Measurements from ENCODE around the gene NETO2. TPM values are rescaled to one million over a fixed set of nuclear protein-coding genes. Genes with fewer than 3 reads are reported as not detected.
A peak's percentile ranks its signal among the peaks of the same experiment; 100 is the strongest.

Gene NETO2
- total and polyA plus RNA-seq, 12 donors, result 1.3 to 5.3 (median 2.2) TPM

DNA sequence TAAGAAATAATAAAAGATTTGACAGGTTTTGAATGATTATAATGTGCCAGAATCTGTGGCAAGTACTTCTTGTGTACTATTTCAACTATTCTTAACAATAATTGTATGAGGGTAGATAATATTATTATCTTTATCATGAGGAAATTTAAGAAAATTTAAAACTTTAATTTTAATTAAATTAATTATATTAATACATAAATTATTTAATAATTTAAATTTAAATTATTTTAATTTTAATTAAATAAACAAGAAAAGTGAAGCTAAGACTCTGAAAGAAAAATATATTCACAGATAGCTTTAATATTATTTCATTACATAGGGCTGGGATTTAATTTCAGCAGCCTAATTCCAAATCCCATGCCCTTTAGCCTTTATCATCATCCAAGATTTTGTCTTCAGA lies 31.4 kb upstream of the NETO2 start:
- intact Hi-C loops (cut with DNase I), result no loop called here
- DNase-seq (no peak), ATAC-seq (no peak)
- no peak overlapping the region for H3K27ac ChIP-seq
- TF ChIP-seq, protein P1, sequence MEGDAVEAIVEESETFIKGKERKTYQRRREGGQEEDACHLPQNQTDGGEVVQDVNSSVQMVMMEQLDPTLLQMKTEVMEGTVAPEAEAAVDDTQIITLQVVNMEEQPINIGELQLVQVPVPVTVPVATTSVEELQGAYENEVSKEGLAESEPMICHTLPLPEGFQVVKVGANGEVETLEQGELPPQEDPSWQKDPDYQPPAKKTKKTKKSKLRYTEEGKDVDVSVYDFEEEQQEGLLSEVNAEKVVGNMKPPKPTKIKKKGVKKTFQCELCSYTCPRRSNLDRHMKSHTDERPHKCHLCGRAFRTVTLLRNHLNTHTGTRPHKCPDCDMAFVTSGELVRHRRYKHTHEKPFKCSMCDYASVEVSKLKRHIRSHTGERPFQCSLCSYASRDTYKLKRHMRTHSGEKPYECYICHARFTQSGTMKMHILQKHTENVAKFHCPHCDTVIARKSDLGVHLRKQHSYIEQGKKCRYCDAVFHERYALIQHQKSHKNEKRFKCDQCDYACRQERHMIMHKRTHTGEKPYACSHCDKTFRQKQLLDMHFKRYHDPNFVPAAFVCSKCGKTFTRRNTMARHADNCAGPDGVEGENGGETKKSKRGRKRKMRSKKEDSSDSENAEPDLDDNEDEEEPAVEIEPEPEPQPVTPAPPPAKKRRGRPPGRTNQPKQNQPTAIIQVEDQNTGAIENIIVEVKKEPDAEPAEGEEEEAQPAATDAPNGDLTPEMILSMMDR (IDR thresholded peaks at IDR 0.05), result no peak
- H3K9me3 ChIP-seq, result peaks cover 0 to 4% (median 0%) of the 10 kb centered on the region in 11 donors
- H3K36me3 ChIP-seq, result peaks cover 0 to 4% (median 0%) of the 10 kb centered on the region in 9 donors
- no peak overlapping the region for H3K4me3 ChIP-seq
- no peaks in the 10 kb centered on the region for H3K4me1 ChIP-seq
- no peaks in the 10 kb centered on the region for H3K27me3 ChIP-seq

DNA sequence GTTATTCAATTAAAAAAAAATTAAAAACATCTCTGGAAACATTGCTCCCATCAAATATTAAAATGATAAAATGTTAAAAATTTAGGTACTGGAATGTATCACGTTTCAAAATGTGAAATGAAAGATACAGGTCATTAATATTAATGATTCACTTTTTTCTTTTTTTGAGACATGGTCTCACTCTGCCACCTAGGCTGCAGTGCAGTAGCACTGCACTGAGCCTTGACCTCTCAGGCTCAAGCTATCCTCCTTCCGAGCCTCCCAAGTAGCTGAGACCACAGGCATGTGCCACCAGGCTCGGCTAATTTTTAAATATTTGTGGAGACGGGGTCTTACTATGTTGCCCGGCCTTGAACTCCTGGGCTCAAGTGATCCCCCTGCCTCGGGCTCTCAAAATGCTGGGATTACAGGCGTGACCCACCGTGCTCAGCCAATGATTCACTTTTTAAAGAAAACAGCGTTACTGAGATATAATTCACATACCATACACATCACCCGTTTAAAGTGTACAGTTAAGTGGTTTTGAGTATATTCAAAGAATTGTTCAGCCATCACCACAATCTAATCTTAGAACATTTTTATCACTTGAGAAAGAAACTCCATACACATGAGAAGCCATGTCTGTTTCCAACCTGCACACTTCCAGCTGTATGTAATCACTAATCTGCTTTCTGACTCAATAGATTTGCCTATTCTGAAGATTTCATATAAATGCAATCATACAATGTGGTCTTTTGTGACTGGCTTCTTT lies 19.1 kb upstream of the NETO2 start:
- Histone ChIP-seq H3K4me3 (no peak overlapping the region), H3K27me3 (no peaks in the 10 kb centered on the region), H3K27ac (no peak overlapping the region), H3K36me3 (peaks cover 0 to 43% (median 7%) of the 10 kb centered on the region in 9 donors), H3K9me3 (no peaks in the 10 kb centered on the region), H3K4me1 (no peaks in the 10 kb centered on the region)
- ATAC-seq (no peak), DNase-seq (no peak)
- intact Hi-C loops (cut with DNase I), result no loop called here
- TF ChIP-seq, protein P1 (IDR thresholded peaks at IDR 0.05), result peak in 3 of 9 donors; percentile 11 to 23 (median 12)
- WGBS, 2 donors, result 92% methylated on average over 10 of the region's 10 CpGs

DNA sequence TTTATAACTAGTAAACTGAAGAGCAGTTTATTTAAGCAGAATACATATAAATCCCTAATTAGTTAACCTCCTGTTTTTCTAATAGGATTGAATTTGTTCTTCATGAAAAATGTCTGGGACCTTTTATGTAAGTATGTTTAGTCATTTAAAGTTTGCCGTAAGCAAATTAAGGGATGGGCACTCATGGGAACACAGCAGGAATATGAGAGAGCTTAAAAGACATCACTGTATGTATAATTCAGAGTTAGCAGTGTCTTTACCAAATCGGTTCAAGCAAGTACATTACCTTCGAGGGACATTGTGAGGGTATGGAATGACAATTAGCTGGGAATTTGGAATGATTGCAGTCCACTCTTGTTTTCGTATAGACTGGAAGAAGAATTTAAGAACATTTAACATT lies 17.7 kb upstream of the NETO2 start:
- Histone ChIP-seq H3K4me3 (no peak overlapping the region), H3K27ac (no peak overlapping the region), H3K4me1 (no peaks in the 10 kb centered on the region), H3K36me3 (peaks cover 0 to 57% (median 11%) of the 10 kb centered on the region in 9 donors), H3K27me3 (no peaks in the 10 kb centered on the region), H3K9me3 (no peaks in the 10 kb centered on the region)
- DNase-seq (no peak), ATAC-seq (no peak)
- TF ChIP-seq, protein P1 (IDR thresholded peaks at IDR 0.05), result no peak
- intact Hi-C loops (cut with DNase I), result no loop called here
- 91 to 94% methylated on average over 4 of the region's 4 CpGs for WGBS, 2 donors

DNA sequence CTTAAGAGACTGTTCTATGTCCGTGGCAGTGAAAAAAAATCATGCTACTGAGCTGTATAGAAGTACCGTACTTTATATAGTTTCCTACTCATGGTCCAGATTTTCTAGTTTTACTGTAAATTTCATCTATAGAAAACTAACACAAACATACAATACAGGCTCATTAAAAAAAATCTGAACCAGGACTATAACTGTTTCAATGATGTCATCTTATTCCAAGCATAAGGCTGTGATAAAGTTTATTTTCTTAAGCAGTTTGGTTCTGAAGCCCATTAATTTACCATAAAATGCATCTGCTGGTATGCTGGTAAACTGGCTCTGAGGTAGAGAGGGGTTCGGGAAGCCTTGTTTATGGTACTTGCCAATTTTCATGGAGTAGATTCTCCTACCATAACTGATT lies 16.7 kb upstream of the NETO2 start:
- Histone ChIP-seq H3K36me3 (peaks cover 0 to 67% (median 15%) of the 10 kb centered on the region in 9 donors), H3K27ac (no peak overlapping the region), H3K4me3 (no peak overlapping the region), H3K4me1 (no peaks in the 10 kb centered on the region), H3K9me3 (no peaks in the 10 kb centered on the region), H3K27me3 (no peaks in the 10 kb centered on the region)
- no peak for DNase-seq
- 92 to 95% methylated on average over 3 of the region's 3 CpGs for WGBS, 2 donors
- TF ChIP-seq, protein P1 (IDR thresholded peaks at IDR 0.05), result no peak
- intact Hi-C loops (cut with DNase I), result no loop called here
- no peak for ATAC-seq
